Measurements from ENCODE around the gene FGF3. TPM values are rescaled to one million over a fixed set of nuclear protein-coding genes. Genes with fewer than 3 reads are reported as not detected.
"Not testable (repeated sequence)": the region's sequence is repeated elsewhere in the genome, so short reads cannot be mapped to it uniquely, and the experiment has no call there.

Gene FGF3
- polyA plus RNA-seq, 3 donors, result not detected

GRCh38 chr11:69796063-69796462, 23.2 kb downstream of the FGF3 start:
- WGBS, 3 donors, result 75 to 86% (median 82%) methylated on average over 9 of the region's 9 CpGs
- no peak overlapping the region for H3K27ac ChIP-seq (ENCODE audit: low read depth, low read length)

- H3K27ac ChIP-seq (ENCODE audit: low read depth, low read length), result no peak overlapping the region
- WGBS, 3 donors, result 60 to 72% (median 60%) methylated on average over 25 of the region's 25 CpGs
Observed at GRCh38 chr11:69791276-69792180, 27.7 kb downstream of the FGF3 start.

GRCh38 chr11:69788956-69789355, 30.3 kb downstream of the FGF3 start:
- WGBS, 3 donors, result 87 to 92% (median 88%) methylated on average over 11 of the region's 11 CpGs
- no peak overlapping the region for H3K27ac ChIP-seq (ENCODE audit: low read depth, low read length)

GRCh38 chr11:69787906-69788305, 31.3 kb downstream of the FGF3 start:
- WGBS, 3 donors, result 77 to 87% (median 87%) methylated on average over 10 of the region's 10 CpGs

GRCh38 chr11:69787457-69787856, 31.8 kb downstream of the FGF3 start:
- no peak overlapping the region for H3K27ac ChIP-seq (ENCODE audit: low read depth, low read length)
- 43 to 66% (median 50%) methylated on average over 4 of the region's 4 CpGs for WGBS, 3 donors

More at GRCh38 chr11:69787906-69788305, 31.3 kb downstream of the FGF3 start:
- no peak overlapping the region for H3K27ac ChIP-seq (ENCODE audit: low read depth, low read length)

GRCh38 chr11:69781241-69781640, 38.0 kb downstream of the FGF3 start:
- WGBS, 3 donors, result 64 to 75% (median 73%) methylated on average over 8 of the region's 8 CpGs
- no peak overlapping the region for H3K27ac ChIP-seq (ENCODE audit: low read depth, low read length)

- no peak overlapping the region for H3K27ac ChIP-seq (ENCODE audit: low read depth, low read length)
- 84 to 89% (median 87%) methylated on average over 8 of the region's 8 CpGs for WGBS, 3 donors
Observed at GRCh38 chr11:69778373-69778772, 40.8 kb downstream of the FGF3 start.

- no peak within 1 kb of the TSS for H3K27ac ChIP-seq (ENCODE audit: low read depth, low read length)
- 3 to 4% (median 3%) methylated on average over 43 to 66 of the region's 66 CpGs for WGBS, 3 donors
Observed at GRCh38 chr11:69775163-69775755, 44.0 kb downstream of the FGF3 start, which contains the start of gene FGF4. Gene FGF4, minus strand, starts transcription at chr11:69775341. Its CDS starts 257 bp downstream, at chr11:69775084.

- H3K27ac ChIP-seq (ENCODE audit: low read depth, low read length), result no peak overlapping the region
- WGBS, 3 donors, result 1 to 3% (median 3%) methylated on average over 93 to 107 of the region's 107 CpGs
Observed at GRCh38 chr11:69774354-69775162, 44.7 kb downstream of the FGF3 start.

- 7 to 12% (median 12%) methylated on average over 29 to 30 of the region's 30 CpGs for WGBS, 3 donors
- H3K27ac ChIP-seq (ENCODE audit: low read depth, low read length), result no peak overlapping the region
Observed at GRCh38 chr11:69773626-69774353, 45.4 kb downstream of the FGF3 start.

GRCh38 chr11:69771466-69771865, 47.8 kb downstream of the FGF3 start:
- WGBS, 3 donors, result 34 to 40% (median 40%) methylated on average over 7 of the region's 7 CpGs
- no peak overlapping the region for H3K27ac ChIP-seq (ENCODE audit: low read depth, low read length)

GRCh38 chr11:69770540-69770939, 48.7 kb downstream of the FGF3 start:
- 16 to 21% (median 16%) methylated on average over 5 of the region's 5 CpGs for WGBS, 3 donors
- no peak overlapping the region for H3K27ac ChIP-seq (ENCODE audit: low read depth, low read length)

- H3K27ac ChIP-seq (ENCODE audit: low read depth, low read length), result no peak overlapping the region
- WGBS, 3 donors, result 64 to 72% (median 66%) methylated on average over 10 of the region's 10 CpGs
Observed at GRCh38 chr11:69765498-69765995, 53.7 kb downstream of the FGF3 start.

- WGBS, 3 donors, result 86 to 96% (median 93%) methylated on average over 7 of the region's 7 CpGs
- H3K27ac ChIP-seq (ENCODE audit: low read depth, low read length), result not testable (repeated sequence)
Observed at GRCh38 chr11:69764918-69765317, 54.3 kb downstream of the FGF3 start.

GRCh38 chr11:69760319-69760718, 58.9 kb downstream of the FGF3 start:
- WGBS, 3 donors, result 46 to 55% (median 53%) methylated on average over 4 of the region's 4 CpGs

More at GRCh38 chr11:69760319-69760718, 58.9 kb downstream of the FGF3 start:
- no peak overlapping the region for H3K27ac ChIP-seq (ENCODE audit: low read depth, low read length)
